Cerebellar nuclear complex (tissue), 1 donor: Measurements from ENCODE around the gene RLBP1.

Experiments used
- DNase-seq, 2 experiments: peaks; one replicate each; lab custom pipeline; 2025; lab: John Stamatoyannopoulos, UW

RLBP1 gene

DNA sequence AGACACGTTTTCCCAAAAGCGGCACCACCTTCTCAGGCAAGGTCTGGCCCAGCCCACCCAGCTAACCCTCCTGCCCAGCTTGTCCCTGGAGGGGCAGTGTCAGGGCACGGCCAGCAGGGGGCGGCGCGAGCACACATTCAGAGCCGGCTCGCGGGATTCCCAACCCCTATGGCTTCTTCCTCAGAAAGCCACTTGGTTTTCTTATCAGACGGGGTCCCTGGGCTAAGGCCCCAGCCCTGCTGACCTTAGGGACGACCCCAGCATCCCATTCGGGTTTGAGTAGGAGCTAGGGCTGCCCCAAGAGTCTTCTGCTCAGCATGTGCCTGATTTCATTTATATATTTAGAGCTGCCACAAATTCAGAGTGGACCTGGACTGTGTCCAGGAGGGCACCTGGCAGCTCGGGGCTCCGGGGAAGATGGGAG, 14.5 kb downstream of the RLBP1 start:
- DNase-seq: peak in 1 of 2 experiments; percentile 52

DNA sequence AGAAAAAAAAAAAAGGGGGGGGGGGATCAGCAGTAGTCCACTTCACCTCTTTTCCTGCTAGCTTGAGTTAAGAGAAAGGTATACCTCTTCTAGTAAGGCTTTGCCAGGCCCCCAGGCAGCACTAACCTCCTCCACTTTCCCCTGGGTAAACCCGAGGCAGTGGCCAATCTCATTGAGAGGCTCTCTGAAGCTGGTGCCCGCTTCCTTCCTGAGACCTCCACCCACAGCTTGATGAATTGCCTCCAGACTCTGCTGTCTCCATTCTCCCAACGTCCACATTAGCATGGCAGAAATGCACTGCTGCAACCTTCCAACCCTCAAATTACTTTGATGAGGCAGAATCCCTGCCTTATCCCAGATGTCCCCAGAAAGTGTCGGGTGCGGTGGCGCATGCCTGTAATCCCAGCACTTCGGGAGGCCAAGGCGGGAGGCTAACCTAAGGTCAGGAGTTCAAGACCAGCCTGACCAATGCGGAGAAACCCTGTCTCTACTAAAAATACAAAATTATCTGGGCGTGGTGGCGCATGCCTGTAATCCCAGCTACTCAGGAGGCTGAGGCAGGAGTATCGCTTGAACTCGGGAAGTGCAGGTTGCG, 15.3 kb downstream of the RLBP1 start:
- DNase-seq: no peak

- no peak for DNase-seq
Measured at GRCh38 chr15:89203705-89204273, 17.6 kb downstream of the RLBP1 start.

DNA sequence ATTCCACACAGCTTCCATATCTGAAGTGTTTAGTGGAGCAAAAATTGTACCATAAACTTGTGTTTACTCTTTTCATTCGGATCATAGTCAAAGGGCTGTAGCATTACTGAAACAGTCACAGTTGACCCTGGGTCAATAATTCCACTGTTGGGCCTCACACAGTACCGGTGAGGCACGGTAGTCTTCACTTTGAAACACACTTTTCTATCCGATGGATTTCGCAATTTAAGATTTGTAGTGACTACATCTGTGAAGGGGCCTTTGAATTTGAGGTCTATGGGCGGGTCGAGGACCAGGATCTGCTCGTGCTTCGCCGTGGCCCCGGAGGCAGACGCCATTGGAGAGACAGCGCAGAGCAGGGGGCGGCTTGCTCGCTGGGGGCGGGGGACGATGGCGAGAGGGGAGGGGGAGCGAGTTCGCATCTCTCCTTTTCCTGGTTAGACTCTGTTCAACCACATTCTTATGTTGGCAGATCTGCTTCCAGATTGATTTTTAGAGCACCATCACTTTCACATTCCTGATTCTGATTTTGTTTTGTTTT, 19.8 kb downstream of the RLBP1 start:
- DNase-seq: no peak

- no peak for DNase-seq
Measured at GRCh38 chr15:89200182-89200581, 21.2 kb downstream of the RLBP1 start.

GRCh38 chr15:89199746-89200145, 21.6 kb downstream of the RLBP1 start:
- DNase-seq: no peak

DNA sequence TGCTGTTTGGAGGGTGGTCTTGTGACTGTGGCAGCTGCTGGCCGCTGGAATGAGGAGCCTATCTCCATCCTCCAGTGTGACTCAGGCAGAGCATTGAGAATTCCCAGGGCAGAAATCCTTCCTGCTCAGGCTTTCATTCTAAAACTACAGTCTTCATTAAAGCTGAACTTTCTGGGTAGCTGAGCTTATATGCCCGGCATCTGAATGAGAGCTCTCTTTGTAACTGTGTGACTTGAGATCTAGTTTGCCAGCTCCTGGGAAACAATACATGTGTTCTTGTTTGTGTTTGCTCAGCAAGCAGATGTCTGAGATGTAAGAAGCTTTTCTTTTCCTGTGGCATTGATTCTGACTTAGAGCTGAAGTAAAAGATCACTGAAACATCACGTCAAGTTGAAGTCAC, 22.4 kb downstream of the RLBP1 start:
- no peak for DNase-seq

DNA sequence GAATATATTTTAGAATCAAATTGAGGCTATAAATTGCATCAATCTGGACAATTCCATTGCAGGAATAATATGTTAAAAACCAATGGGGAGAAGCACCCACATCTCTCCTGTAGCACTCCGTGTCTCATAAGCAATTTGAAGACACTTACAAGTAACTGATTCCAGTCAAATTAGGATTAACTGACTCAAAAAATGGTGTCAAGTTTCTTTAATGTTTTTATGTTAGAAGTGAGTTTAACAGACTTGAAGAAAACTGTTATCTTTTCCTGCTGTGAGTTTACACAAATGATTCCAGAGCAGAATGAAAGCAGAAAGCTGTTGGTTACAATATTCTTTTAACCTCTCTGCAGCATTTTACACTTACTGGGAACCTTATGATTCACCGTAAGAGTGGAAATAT, 23.2 kb downstream of the RLBP1 start:
- no peak for DNase-seq

GRCh38 chr15:89197503-89197971, 23.8 kb downstream of the RLBP1 start:
- no peak for DNase-seq

- no peak for DNase-seq
Measured at GRCh38 chr15:89196994-89197393, 24.4 kb downstream of the RLBP1 start.

GRCh38 chr15:89196241-89196640, 25.1 kb downstream of the RLBP1 start:
- no peak for DNase-seq

GRCh38 chr15:89195836-89196235, 25.5 kb downstream of the RLBP1 start:
- no peak for DNase-seq

DNA sequence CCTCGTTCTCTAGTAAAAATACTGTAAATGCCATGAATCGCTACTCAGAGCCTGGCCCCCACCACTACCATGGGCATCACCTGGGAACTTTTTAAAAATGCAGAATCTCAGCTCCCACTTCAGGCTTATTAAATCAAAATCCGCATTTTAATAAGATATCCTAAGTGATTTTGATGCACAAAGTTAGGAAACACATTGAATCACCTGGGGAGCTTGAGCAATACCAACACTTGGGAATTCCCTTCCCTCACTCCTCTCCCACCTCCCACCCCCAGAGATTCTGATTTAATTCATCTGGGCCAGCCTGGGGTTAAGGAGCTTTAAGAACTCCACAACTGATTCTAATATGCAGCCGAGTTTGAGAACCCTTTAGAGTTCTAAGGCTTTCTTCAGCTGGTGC, 26.8 kb downstream of the RLBP1 start:
- DNase-seq: no peak

- no peak for DNase-seq
Measured at GRCh38 chr15:89192766-89193165, 28.6 kb downstream of the RLBP1 start.

DNA sequence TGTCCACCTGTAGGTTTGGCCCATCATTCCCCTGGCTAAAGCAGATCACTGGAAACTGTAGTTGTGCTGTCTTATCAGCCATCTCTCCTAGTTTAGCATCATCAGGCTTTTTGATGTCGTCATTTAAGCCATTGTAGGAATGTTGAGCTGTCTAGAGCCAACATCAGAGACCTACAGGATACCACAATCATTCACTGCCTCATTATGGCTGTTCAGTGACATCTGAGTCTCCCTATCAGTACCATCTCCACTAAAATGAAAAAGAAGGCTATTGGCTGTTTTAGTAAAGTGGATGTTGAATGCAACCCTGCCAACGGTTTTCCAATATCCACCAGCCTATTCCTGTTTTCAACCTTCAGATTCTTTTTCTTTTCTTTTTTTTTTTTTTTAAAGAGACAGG, 29.2 kb downstream of the RLBP1 start:
- DNase-seq: no peak

DNA sequence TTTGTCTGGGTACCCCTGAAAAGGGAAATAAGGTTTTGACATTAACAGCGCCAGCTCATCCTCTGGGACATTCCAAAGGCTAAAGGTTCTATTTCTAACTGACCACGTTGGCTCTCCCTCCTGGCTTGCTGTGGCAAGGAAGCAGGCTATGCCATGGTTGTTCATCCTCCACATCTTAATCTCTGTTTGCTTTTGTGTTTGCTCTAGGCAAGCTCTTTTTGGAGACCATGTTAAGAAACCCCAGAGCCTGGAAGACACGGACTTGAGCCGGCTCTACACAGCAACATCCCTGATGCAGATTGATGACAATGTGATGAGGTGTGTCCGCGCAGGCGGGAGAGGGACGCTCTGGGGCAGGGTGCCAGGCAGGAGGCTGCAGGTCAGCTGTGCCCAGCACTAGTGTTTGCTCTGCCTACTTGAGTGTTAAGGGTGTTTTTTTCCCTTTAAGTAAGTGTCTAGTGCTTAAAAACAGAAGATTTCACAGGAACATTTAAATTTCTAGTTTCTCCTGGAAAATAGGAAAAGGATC, 33.3 kb downstream of the RLBP1 start:
- DNase-seq: no peak

- DNase-seq: no peak
Measured at GRCh38 chr15:89187301-89187985, 33.9 kb downstream of the RLBP1 start.

DNA sequence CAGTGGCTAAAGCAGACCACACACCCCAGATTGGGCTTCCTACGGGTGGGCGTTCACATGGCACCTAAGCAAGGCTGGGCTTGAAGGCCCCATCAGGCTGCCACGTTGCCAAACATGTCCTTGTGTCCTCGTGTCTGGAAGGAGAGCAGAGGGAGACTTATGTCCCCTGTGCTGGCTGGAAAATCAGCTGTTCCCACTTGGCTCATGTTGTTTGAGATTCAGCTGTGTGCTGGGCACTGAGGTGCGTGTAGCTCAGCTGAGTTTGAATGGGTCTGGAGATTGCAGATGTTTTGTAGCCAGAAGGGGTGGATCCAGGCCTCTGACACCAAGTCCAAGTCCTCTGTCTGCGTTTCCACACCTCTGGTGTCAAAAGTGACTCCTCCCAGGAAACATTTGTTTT, 34.6 kb downstream of the RLBP1 start:
- no peak for DNase-seq

DNA sequence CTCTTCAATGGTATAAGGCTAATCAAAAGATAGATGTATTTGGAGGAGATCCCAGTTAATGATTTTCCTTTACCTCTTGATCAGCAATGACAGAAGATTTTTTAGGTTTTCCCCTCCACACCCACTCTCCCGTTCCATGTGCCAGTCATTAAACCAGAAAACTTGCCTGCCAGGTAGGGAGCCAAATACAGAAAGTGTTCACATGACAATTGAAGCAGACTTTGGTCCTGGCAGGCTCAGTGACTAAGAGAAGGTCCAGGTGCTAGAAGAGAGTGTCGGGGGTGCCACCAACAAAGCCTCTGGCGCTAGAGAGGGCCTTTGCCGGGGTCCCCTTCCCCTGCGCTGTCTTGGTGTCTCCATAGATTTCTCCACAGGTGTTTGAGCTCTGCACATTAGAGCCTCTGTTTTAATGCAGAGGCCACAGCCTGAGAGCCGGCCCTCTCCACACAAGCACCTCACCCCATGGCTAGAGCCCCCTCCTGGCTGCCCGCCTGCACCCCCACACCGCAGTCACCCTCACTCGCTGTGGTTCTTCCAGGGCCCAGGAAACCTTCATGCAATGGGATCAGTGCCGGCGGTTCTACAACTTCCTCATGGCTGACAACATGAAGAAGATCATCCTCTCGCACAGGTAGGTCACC, 36.4 kb downstream of the RLBP1 start:
- no peak for DNase-seq

GRCh38 chr15:89184357-89184756, 37.0 kb downstream of the RLBP1 start:
- DNase-seq: no peak

- DNase-seq: no peak
Measured at GRCh38 chr15:89179966-89180875, 41.2 kb downstream of the RLBP1 start.
